Stimulated activated CD4-positive, alpha-beta T cell treated with anti-CD3 and anti-CD28 coated beads, Interleukin-1b, Interleukin-23, amount 100 ng/mL, for 24 hours (primary cell): ENCODE measurements around the gene VWCE.

Experiments used
- DNase-seq, 4 experiments: peaks; one replicate each; pipeline ENCODE4 v3.0.0-alpha.2; 2020; ENCODE audit warnings: low read depth in 4 of 4, low spot score in 1 of 4

VWCE gene

GRCh38 chr11:61328351-61328750 lies 33.2 kb upstream of the VWCE start:
- DNase-seq = no peak

- DNase-seq = no peak
Observed at GRCh38 chr11:61327669-61328071, 32.6 kb upstream of the VWCE start.

DNA sequence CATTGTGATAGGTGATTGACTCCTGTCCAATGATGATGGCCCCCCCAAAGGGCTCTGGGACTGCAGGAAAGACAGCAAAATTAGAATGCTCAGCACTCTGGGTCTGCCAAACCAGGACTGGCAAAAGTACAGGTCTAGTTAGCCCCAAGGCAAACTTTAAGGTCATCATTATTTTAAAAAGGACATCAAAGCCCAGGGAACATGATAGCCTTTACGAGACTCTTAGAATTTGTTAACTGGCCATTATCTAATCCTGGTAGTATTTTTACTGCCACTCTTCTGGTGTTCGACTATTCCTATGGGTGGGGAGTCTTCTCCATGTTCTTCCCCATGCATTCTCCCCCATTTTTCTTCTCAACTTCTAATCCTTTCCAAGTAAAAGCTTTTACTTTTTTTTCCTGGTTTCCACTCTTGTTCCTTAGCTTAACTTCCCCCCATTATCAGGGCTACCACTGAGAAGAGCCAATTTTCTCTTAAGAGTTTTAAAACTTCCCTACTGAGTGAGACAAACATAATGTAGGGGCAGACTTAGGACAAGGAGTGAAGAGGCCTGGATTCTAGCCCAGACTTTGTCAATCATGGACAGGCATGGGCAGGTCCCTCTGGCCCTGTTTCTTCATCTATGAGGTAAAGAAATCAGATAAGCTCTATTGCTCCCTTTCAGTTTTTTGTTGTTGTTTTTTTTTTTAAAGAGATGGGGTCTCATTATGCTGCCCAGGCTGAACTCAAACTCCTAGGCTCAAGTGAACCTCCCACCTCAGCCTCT lies 30.7 kb upstream of the VWCE start:
- no peak for DNase-seq

- no peak for DNase-seq
Observed at GRCh38 chr11:61315260-61315659, 20.1 kb upstream of the VWCE start.

GRCh38 chr11:61310749-61311148 lies 15.6 kb upstream of the VWCE start:
- no peak for DNase-seq

GRCh38 chr11:61309739-61310138 lies 14.6 kb upstream of the VWCE start:
- DNase-seq = no peak

DNA sequence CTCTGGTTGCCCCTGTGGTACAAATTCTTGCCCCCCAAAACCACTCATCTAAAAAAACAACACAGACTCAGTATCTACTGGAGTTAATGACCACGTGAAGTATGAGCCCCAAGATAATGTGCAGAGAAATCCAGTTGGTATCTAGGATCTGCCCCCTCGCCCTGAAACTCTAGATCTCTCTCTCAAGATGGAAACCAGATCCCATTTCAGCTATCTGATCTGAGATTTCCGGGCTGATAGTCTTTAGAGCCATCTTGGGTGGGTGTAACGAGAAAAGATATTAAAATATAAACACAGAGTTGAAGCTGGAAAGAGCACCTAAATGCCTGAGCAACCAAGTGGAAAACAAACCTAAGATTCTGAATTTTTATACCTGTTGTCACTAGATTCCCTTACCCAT lies 14.0 kb upstream of the VWCE start:
- DNase-seq = no peak

GRCh38 chr11:61307354-61307753 lies 12.2 kb upstream of the VWCE start:
- no peak for DNase-seq

GRCh38 chr11:61306221-61306620 lies 11.1 kb upstream of the VWCE start:
- no peak for DNase-seq

DNA sequence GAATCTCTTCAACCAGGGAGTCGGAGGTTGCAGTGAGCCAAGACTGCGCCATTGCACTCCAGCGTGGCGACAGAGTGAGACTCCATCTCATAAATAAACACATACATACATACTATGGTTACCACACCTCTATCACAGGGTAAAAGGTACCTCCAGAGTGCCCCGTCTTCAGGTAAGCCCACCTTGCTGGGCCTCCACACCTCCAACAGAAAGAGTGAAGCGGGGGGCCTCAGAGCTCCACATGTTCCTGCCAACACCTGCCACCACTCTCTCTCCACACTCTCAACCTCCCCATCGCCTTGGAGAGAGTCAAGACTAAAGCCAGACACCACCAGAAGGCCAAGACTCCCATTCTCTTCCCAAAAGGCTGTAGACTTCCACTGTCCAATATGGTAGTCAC lies 10.3 kb upstream of the VWCE start:
- DNase-seq = no peak

DNA sequence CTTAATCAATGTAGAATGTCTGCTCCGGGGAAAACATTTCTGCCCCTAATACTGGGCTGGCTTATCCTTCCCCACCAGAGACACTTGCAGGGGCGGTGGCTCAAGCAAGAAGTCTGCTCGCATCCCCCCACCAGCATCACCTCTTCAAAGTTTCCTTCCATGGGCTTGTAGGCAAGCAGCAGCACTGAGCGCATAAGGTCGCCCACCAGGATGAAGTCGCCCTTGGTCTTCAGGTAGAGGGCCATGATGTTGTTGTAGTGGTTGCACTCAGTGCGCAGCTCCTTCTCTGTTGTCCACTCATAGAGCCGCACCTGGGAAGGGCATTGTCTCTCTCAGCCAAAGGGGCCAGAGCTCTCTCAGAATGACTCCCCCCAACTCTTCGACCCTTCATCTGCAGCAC lies 8.6 kb upstream of the VWCE start:
- no peak for DNase-seq

DNA sequence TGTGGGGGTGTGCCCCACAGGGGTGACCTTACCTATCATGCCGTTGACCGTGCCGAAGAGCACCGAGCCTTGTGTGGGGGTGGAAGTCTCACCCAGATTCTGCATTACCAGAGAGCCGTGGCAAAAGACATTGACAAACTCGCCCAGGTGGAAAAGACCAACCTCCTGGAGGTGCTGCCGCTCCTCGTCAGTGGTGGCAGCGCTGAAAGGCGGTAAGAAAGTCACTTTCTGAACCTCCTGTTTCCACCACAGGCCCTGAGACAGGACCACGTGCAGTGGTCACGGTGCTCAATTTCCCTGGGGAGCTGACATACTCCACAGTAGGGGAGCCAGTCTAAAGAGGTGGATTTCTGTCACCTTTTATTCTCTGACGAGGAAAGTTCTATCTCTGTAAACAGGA lies 7.4 kb upstream of the VWCE start:
- no peak for DNase-seq

GRCh38 chr11:61298663-61299244 lies 3.6 kb upstream of the VWCE start:
- DNase-seq = no peak

DNA sequence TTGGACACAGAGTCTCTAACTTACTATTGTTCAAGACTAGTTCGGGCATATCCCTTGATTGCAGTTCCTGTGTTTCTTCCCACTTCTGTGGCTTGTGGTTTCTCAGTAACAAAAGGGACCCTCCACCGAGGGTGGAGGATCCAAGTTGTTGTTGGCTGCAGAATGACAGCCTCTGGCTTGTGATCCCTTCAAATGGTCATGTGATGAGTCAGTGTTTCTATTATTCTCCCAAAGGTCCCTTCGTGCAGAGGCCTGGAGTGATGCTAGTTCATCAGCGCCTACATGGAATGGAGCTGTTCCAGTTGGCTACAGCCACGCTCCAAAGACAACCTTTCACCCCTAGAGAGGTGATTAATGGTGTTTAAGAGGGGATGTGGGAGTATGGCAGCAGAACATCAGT lies 2.6 kb upstream of the VWCE start:
- DNase-seq = no peak

DNA sequence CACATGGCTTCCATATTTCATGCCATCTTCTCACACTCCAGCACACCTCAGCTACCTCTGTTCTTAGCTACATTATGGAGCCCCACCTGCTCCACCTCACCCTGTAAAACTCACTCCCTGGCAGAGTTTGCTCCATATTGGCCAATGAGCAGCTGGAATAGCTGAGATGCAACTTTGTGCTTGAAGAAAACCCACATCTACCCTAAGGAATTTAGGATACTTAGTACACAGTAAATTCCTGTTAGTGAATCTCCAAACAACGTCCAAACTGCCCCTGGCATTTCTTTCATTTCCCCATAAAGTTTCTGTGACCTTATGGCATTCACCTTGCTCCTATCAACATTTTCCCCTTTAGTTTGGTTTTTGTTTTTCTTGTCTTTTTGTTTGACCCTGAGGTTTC lies 2.2 kb upstream of the VWCE start:
- no peak for DNase-seq

- no peak for DNase-seq
Observed at GRCh38 chr11:61295596-61295926, 445 bp upstream of the VWCE start.

- peak; percentile 12 to 52 (median 30) for DNase-seq
Observed at GRCh38 chr11:61293867-61294716, 1.0 kb downstream of the VWCE start.

DNA sequence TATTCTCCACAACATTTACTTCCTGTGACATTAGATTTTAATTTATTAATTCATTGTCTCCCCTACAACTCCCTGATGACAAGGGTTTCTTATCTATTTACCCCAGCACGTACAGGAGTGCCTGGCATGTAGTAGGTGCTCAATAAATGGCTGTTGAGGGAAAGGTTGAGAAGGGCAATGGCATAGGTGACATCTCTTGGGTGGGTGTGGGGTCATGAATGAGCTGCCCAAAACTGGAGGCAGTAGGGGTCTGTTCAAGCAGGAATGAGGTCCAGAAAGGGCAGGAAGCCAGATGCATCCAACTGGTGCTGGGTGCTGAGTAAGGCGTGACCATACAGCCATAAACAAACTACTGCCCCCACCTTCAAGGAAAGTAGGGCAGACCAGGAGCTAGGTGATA lies 2.8 kb downstream of the VWCE start:
- no peak for DNase-seq

- DNase-seq = no peak
Observed at GRCh38 chr11:61290905-61291690, 4.0 kb downstream of the VWCE start.

DNA sequence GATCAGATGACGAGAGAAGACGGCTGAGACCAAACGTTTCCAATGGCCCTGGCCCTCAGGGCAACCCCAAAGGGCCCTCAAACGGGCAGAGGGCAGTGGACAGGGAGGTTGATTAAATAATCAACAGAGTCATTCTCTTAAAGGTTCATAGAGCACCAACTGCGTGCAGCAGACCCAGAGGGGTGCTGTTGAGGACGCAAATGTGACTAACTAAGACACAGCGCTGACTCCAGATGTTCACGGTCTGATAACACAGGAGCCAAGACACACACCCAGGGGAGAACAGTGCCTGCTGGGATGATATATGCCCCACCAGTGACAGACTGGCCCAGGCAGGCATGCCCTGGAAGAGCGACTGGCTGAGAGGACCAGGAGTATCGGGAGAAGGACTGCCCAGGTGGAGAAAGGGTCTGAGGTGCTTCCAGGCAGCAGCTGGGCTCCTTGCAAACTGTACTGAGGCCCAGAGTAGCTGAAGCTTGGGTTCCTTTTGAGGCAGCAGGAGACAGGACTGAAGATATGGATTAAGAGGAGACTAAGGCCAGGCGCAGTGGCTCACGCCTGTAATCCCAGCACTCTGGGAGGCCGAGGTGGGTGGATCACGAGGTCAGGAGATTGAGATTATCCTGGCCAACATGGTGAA lies 7.7 kb downstream of the VWCE start:
- DNase-seq = no peak

GRCh38 chr11:61283613-61284012 lies 11.5 kb downstream of the VWCE start:
- DNase-seq = no peak
